Measurements from ENCODE around the gene MCC. TPM values are rescaled to one million over a fixed set of nuclear protein-coding genes. Genes with fewer than 3 reads are reported as not detected.

The MCC gene
- total RNA-seq, 5 donors from 2014 or later (not counting 1 experiment from before 2014, with no cell fraction given), result 2.6 to 8.3 (median 6.3) TPM

DNA sequence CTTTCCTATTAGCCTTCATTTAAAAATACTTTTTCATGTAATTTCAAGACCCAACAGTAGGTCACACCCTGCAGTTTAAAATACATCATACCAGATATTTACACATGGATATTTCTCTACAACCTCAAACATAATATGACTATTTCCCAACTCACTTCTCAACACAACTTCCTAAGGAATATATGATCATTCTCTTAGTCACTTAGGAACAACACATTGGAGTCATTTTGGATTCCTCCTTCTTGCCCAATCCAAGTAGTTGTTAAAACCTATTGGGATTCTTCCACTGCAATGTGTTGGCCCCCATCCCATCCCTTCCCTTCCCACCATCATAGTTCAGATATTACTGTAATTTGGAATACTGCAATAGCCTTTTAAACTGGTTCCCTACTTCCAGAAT lies 366.2 kb downstream of the MCC start:
- Mint-ChIP-seq H3K27ac (no peak overlapping the region), H3K9me3 (peaks cover 2 to 3% (median 3%) of the 10 kb centered on the region in 3 donors), H3K27me3 (peaks cover 0 to 2% of the 10 kb centered on the region in 2 donors), H3K4me3 (no peak overlapping the region), H3K36me3 (peaks cover 2% of the 10 kb centered on the region), H3K4me1 (peaks cover 0 to 4% (median 0%) of the 10 kb centered on the region in 3 donors)
- DNase-seq (no peak), ATAC-seq (replicated peaks in 1 of 4) (no peak)
- Histone ChIP-seq H3K9me3 (no peaks in the 10 kb centered on the region), H3K27me3 (replicated peaks in 1 of 2; ENCODE audit: control insufficient read depth in 2 of 2, extremely low read depth in 1 of 2, insufficient read depth in 2 of 2, low read length in 1 of 2) (no peaks in the 10 kb centered on the region), H3K27ac (ENCODE audit: low read length) (no peak overlapping the region), H3K36me3 (ENCODE audit: control insufficient read depth in 2 of 2, extremely low read depth in 1 of 2, insufficient read depth in 1 of 2, low read length in 1 of 2) (no peaks in the 10 kb centered on the region), H3K4me1 (ENCODE audit: control insufficient read depth in 1 of 2, extremely low read depth in 1 of 2, insufficient read depth in 2 of 2, low read length in 2 of 2) (no peaks in the 10 kb centered on the region), H3K4me3 (ENCODE audit: control insufficient read depth in 1 of 2, extremely low read depth in 1 of 2, low read length in 1 of 2) (no peak overlapping the region)
- CTCF ChIA-PET, result no interaction called here
- POLR2A ChIA-PET, result no interaction called here

DNA sequence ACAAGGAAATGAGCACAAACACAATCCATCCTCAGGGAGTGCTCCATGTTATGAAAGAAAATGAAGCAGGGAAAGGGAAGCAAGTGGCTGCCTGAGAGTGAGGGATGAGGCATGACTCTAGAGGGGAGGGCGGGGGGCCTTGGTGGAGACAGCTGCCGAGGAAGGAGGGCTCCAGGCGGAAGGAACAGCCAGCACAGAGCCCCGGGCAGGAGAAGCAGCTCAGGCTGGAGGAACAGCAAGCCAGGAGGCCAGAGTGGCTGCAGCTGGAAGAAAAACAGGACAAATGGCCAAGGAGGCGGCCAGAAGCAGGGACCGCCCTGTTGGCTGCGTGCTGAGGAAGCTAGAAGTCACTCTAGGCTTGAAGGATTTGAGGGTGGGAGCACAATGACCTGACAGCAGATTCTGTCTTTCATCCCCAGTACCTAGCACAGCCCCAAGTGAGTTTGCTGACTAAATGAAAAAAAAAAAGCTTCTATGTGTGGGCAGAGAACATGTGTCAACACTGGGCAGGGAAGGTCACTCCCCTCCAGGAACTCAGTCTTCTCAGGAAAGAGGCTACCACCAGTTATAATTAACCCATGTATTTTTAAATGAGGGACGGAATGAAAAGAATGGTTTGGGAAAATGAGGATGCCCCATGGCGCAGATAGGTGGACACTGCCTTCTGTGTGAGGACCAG lies 368.9 kb downstream of the MCC start:
- Mint-ChIP-seq H3K27me3 (peaks cover 0 to 2% of the 10 kb centered on the region in 2 donors), H3K36me3 (no peaks in the 10 kb centered on the region), H3K4me3 (no peak overlapping the region), H3K9me3 (no peaks in the 10 kb centered on the region), H3K27ac (no peak overlapping the region), H3K4me1 (peaks cover 0 to 4% (median 0%) of the 10 kb centered on the region in 3 donors)
- ChIA-PET CTCF (no interaction called here), POLR2A (no interaction called here)
- 69% methylated on average over 6 of the region's 9 CpGs for WGBS (ENCODE audit: insufficient coverage)
- Histone ChIP-seq H3K4me3 (ENCODE audit: control insufficient read depth in 1 of 2, extremely low read depth in 1 of 2, low read length in 1 of 2) (no peak overlapping the region), H3K27me3 (replicated peaks in 1 of 2; ENCODE audit: control insufficient read depth in 2 of 2, extremely low read depth in 1 of 2, insufficient read depth in 2 of 2, low read length in 1 of 2) (no peaks in the 10 kb centered on the region), H3K27ac (ENCODE audit: low read length) (no peak overlapping the region), H3K4me1 (ENCODE audit: control insufficient read depth in 1 of 2, extremely low read depth in 1 of 2, insufficient read depth in 2 of 2, low read length in 2 of 2) (no peaks in the 10 kb centered on the region), H3K9me3 (no peaks in the 10 kb centered on the region), H3K36me3 (ENCODE audit: control insufficient read depth in 2 of 2, extremely low read depth in 1 of 2, insufficient read depth in 1 of 2, low read length in 1 of 2) (peaks cover 0 to 2% of the 10 kb centered on the region in 2 donors)
- DNase-seq, result no peak
- no peak for ATAC-seq (replicated peaks in 1 of 4)

DNA sequence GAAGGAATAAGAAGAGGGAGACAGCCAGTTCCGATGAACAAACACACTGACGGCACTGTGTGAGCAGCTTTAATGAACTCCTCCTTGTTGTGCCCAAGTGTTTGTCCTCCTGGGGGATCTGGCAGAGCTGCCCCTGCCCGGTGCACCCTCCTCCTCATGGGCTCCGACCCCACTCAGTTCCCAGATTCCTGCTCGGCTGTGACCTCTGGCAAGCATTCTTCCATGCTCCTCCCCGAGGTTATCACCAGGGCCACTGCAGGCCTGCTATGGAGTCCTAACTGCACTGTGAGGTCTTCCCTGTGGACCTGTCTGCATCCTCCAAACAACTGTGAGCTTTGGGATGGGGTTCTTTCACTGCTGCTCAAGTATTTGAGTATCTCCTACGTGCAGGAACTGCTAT lies 369.5 kb downstream of the MCC start:
- Histone ChIP-seq H3K4me1 (ENCODE audit: control insufficient read depth in 1 of 2, extremely low read depth in 1 of 2, insufficient read depth in 2 of 2, low read length in 2 of 2) (no peaks in the 10 kb centered on the region), H3K27me3 (replicated peaks in 1 of 2; ENCODE audit: control insufficient read depth in 2 of 2, extremely low read depth in 1 of 2, insufficient read depth in 2 of 2, low read length in 1 of 2) (no peaks in the 10 kb centered on the region), H3K27ac (ENCODE audit: low read length) (no peak overlapping the region), H3K4me3 (ENCODE audit: control insufficient read depth in 1 of 2, extremely low read depth in 1 of 2, low read length in 1 of 2) (no peak overlapping the region), H3K36me3 (ENCODE audit: control insufficient read depth in 2 of 2, extremely low read depth in 1 of 2, insufficient read depth in 1 of 2, low read length in 1 of 2) (peaks cover 0 to 2% of the 10 kb centered on the region in 2 donors), H3K9me3 (no peaks in the 10 kb centered on the region)
- H3K4me1 Mint-ChIP-seq, result peaks cover 0 to 4% (median 0%) of the 10 kb centered on the region in 3 donors
- CTCF ChIA-PET, result no interaction called here
- H3K27me3 Mint-ChIP-seq, result peaks cover 0 to 2% of the 10 kb centered on the region in 2 donors
- no peaks in the 10 kb centered on the region for H3K9me3 Mint-ChIP-seq
- H3K27ac Mint-ChIP-seq, result no peak overlapping the region
- WGBS (ENCODE audit: insufficient coverage), result 97% methylated on average over 5 of the region's 7 CpGs
- POLR2A ChIA-PET, result no interaction called here
- peaks cover 2% of the 10 kb centered on the region for H3K36me3 Mint-ChIP-seq
- ATAC-seq (replicated peaks in 1 of 4) (no peak), DNase-seq (no peak)
- H3K4me3 Mint-ChIP-seq, result no peak overlapping the region

DNA sequence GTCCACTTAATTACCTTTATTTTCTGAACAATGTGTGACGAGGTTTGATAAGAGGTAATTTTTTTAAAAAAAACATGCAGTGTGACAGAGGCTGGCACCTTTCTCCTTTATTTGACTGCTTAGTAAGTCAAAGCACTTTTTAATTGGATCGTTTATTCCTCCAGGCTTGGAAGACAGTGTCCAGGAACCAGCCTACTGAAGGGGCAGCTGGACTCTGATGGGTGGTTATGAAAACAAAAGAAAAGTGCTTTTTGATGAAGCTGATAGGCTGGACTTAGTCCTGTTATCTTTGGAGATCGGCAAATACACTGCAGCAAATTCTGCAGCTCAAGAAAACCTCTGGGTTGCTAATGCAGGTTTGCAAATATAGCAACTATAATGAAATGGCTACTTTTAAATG lies 370.0 kb downstream of the MCC start:
- peaks cover 0 to 4% (median 0%) of the 10 kb centered on the region in 3 donors for H3K4me1 Mint-ChIP-seq
- 80% methylated on average over 1 of the region's 3 CpGs for WGBS (ENCODE audit: insufficient coverage)
- no peak for ATAC-seq (replicated peaks in 1 of 4)
- H3K4me3 Mint-ChIP-seq, result no peak overlapping the region
- Histone ChIP-seq H3K9me3 (no peaks in the 10 kb centered on the region), H3K27ac (ENCODE audit: low read length) (no peak overlapping the region), H3K36me3 (ENCODE audit: control insufficient read depth in 2 of 2, extremely low read depth in 1 of 2, insufficient read depth in 1 of 2, low read length in 1 of 2) (peaks cover 0 to 2% of the 10 kb centered on the region in 2 donors), H3K27me3 (replicated peaks in 1 of 2; ENCODE audit: control insufficient read depth in 2 of 2, extremely low read depth in 1 of 2, insufficient read depth in 2 of 2, low read length in 1 of 2) (no peaks in the 10 kb centered on the region), H3K4me3 (ENCODE audit: control insufficient read depth in 1 of 2, extremely low read depth in 1 of 2, low read length in 1 of 2) (no peak overlapping the region), H3K4me1 (ENCODE audit: control insufficient read depth in 1 of 2, extremely low read depth in 1 of 2, insufficient read depth in 2 of 2, low read length in 2 of 2) (no peaks in the 10 kb centered on the region)
- ChIA-PET CTCF (no interaction called here), POLR2A (no interaction called here)
- H3K9me3 Mint-ChIP-seq, result no peaks in the 10 kb centered on the region
- H3K27ac Mint-ChIP-seq, result no peak overlapping the region
- peaks cover 0 to 2% of the 10 kb centered on the region in 2 donors for H3K27me3 Mint-ChIP-seq
- H3K36me3 Mint-ChIP-seq, result peaks cover 3% of the 10 kb centered on the region
- DNase-seq, result no peak

DNA sequence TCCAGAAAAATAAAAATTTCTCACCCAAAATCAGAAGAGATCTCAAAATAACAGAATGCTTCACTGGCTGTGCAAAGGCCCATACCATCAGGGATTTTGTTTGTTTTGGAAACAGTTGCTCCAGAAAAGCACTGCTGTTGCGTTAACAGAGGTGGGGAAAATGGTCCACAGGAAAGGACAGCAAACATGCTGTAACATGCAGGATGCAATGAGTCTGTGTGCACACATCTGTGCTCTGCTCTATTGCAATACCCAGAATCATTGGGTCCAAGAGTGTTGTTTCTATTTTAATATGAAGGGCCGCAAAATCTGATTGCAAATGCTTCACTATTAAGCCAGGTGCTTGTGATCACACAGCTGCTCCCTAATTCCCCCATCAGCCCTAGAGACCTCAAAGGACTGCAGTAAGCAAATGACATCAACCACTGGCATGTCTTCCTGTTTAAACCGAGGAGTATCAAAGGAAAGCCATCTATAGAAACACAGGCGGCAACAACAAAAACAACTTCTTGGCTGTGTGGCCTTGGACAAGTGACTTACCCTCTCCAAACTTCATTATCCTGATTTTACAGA lies 370.6 kb downstream of the MCC start:
- Mint-ChIP-seq H3K9me3 (no peaks in the 10 kb centered on the region), H3K27ac (no peak overlapping the region), H3K4me1 (peaks cover 0 to 4% (median 0%) of the 10 kb centered on the region in 3 donors), H3K4me3 (no peak overlapping the region), H3K36me3 (peaks cover 3% of the 10 kb centered on the region), H3K27me3 (peaks cover 0 to 1% of the 10 kb centered on the region in 2 donors)
- ChIA-PET POLR2A (no interaction called here), CTCF (no interaction called here)
- no peak overlapping the region for H3K4me3 ChIP-seq (ENCODE audit: control insufficient read depth in 1 of 2, extremely low read depth in 1 of 2, low read length in 1 of 2)
- WGBS (ENCODE audit: insufficient coverage), result 44% methylated on average over 2 of the region's 4 CpGs
- H3K9me3 ChIP-seq, result no peaks in the 10 kb centered on the region
- H3K27ac ChIP-seq (ENCODE audit: low read length), result no peak overlapping the region
- DNase-seq (no peak), ATAC-seq (replicated peaks in 1 of 4) (no peak)
- no peaks in the 10 kb centered on the region for H3K4me1 ChIP-seq (ENCODE audit: control insufficient read depth in 1 of 2, extremely low read depth in 1 of 2, insufficient read depth in 2 of 2, low read length in 2 of 2)
- peaks cover 0 to 2% of the 10 kb centered on the region in 2 donors for H3K36me3 ChIP-seq (ENCODE audit: control insufficient read depth in 2 of 2, extremely low read depth in 1 of 2, insufficient read depth in 1 of 2, low read length in 1 of 2)
- H3K27me3 ChIP-seq (replicated peaks in 1 of 2; ENCODE audit: control insufficient read depth in 2 of 2, extremely low read depth in 1 of 2, insufficient read depth in 2 of 2, low read length in 1 of 2), result no peaks in the 10 kb centered on the region

DNA sequence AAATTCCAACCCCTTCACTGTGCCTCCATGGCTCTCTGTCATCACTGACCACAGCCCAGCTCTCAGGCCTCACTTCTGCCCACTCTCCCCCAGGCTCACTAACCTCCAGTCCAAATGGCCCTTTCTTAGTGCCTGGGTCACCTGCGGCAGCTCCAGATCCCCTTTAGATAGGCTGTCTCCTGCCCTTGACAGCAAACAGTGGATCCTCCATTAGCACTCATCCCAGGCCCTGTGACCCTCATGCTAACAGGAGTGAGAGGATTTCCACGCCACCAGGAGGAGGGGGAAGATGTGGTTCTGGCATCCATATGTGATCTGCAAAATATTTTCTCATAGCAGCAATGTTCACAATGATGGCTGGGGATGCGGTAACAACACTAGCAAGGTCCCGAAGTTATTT lies 372.3 kb downstream of the MCC start:
- no CpG with 5 or more reads among the region's 4 CpGs for WGBS (ENCODE audit: insufficient coverage)

More for the DNA sequence above, 372.3 kb downstream of the MCC start:
- Mint-ChIP-seq H3K36me3 (peaks cover 3% of the 10 kb centered on the region), H3K27ac (no peak overlapping the region), H3K9me3 (no peaks in the 10 kb centered on the region), H3K4me3 (no peak overlapping the region), H3K4me1 (peaks cover 0 to 4% (median 0%) of the 10 kb centered on the region in 3 donors), H3K27me3 (no peaks in the 10 kb centered on the region)
- DNase-seq, result no peak
- ChIA-PET POLR2A (no interaction called here), CTCF (no interaction called here)
- Histone ChIP-seq H3K27me3 (replicated peaks in 1 of 2; ENCODE audit: control insufficient read depth in 2 of 2, extremely low read depth in 1 of 2, insufficient read depth in 2 of 2, low read length in 1 of 2) (no peaks in the 10 kb centered on the region), H3K27ac (ENCODE audit: low read length) (no peak overlapping the region), H3K4me3 (ENCODE audit: control insufficient read depth in 1 of 2, extremely low read depth in 1 of 2, low read length in 1 of 2) (no peak overlapping the region), H3K4me1 (ENCODE audit: control insufficient read depth in 1 of 2, extremely low read depth in 1 of 2, insufficient read depth in 2 of 2, low read length in 2 of 2) (no peaks in the 10 kb centered on the region), H3K9me3 (no peaks in the 10 kb centered on the region), H3K36me3 (ENCODE audit: control insufficient read depth in 2 of 2, extremely low read depth in 1 of 2, insufficient read depth in 1 of 2, low read length in 1 of 2) (peaks cover 0 to 2% of the 10 kb centered on the region in 2 donors)
- no peak for ATAC-seq (replicated peaks in 1 of 4)
